Breast epithelium (tissue), 4 donors: ENCODE measurements around the gene LY86. TPM values are rescaled to one million over a fixed set of nuclear protein-coding genes. Genes with fewer than 3 reads are reported as not detected.

Experiments
- DNase-seq, 2 donors: peaks; one replicate each; pipeline ENCODE4 v3.0.0-alpha.2; 2019; ENCODE audit warnings: low spot score in 2 of 2
- H3K27ac ChIP-seq, 2 donors: fragments of 200-600 bp; sonication (generic) in 1 of 2; one replicate each; pipeline ENCODE4 v1.5.1; 2016 to 2019; ENCODE audit warnings: mild to moderate bottlenecking in 1 of 2
- H3K27me3 ChIP-seq, 2 donors: fragments of 200-600 bp; sonication (generic) in 1 of 2; one replicate each; pipeline versions ENCODE4 v1.5.1 to v1.6.0; 2017 to 2019; ENCODE audit warnings: control low read depth in 1 of 2, mild to moderate bottlenecking in 1 of 2
- H3K36me3 ChIP-seq: fragments of 200-600 bp; one replicate; pipeline ENCODE4 v1.5.1; 2019
- H3K4me1 ChIP-seq, 2 donors: fragments of 200-600 bp; sonication (generic); one replicate each; pipeline ENCODE4 v1.5.1; 2016 to 2019; ENCODE audit warnings: control low read depth in 1 of 2
- H3K4me3 ChIP-seq, 3 donors: fragments of 200-600 bp; sonication (generic); 1 replicate in 2 of 3; 2 replicates in 1 of 3; pipeline ENCODE4 v1.5.1; 2016 to 2019; ENCODE audit warnings: mild to moderate bottlenecking in 3 of 3, moderate library complexity in 2 of 3
- H3K9me3 ChIP-seq, 2 donors: fragments of 200-600 bp; sonication (generic) in 1 of 2; one replicate each; pipeline ENCODE4 v1.5.1; 2016 to 2019; ENCODE audit warnings: control low read depth in 1 of 2
- POLR2A ChIP-seq: fragments of 450-650 bp; IDR thresholded peaks from one replicate; pipeline ENCODE4 v1.6.1; 2016; ENCODE audit warnings: antibody characterized with exemption, mild to moderate bottlenecking, moderate library complexity
- POLR2AphosphoS5 ChIP-seq, 3 donors: sonication (generic); formaldehyde crosslinking; IDR thresholded peaks; one replicate each; pipeline ENCODE4 v1.6.1; 2017; ENCODE audit warnings: antibody characterized with exemption in 3 of 3
- intact Hi-C: fragments of 100-400 bp; cut with DNase I; formaldehyde crosslinking; loops from one replicate; pipeline ENCODE4 v1.15.1; 2023; ENCODE audit warnings: low total_unique reads
- total RNA-seq, 3 donors: library from RNA; depleted of rRNA; stranded (reverse); fragments of >200 nt; gene quantifications; one replicate each; pipeline ENCODE4 v1.1.0, GENCODE V29; 2016
- TF ChIP-seq, protein P1 (sequence below), 3 donors: fragments of 450-650 bp; IDR thresholded peaks; one replicate each; pipeline ENCODE4 v1.5.1; 2016 to 2017; ENCODE audit warnings: antibody characterized with exemption in 3 of 3, mild to moderate bottlenecking in 3 of 3, moderate library complexity in 3 of 3

The LY86 gene
- total RNA-seq, 3 donors from 2014 or later, result 3.3 to 8.3 (median 3.4) TPM

DNA sequence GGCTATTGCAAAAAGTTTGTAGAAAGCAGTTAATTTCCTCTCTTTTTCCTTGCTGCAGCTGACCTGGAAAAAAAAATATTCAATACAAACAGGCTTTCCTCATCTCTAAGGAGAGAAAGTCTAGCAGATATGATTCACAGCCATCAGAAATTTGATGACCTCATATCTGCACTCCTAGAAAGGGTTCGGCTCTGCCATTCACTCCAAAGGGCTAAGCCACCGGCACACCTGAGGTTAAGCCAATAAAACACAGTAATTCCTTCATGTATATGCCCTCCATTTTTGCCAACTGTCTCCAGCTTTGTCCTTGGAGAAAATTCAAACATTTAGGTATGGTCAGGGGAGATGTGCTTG lies 18.7 kb upstream of the LY86 start:
- Histone ChIP-seq H3K4me3 (no peak overlapping the region), H3K27ac (no peak overlapping the region), H3K27me3 (no peaks in the 10 kb centered on the region), H3K36me3 (no peaks in the 10 kb centered on the region), H3K9me3 (no peaks in the 10 kb centered on the region), H3K4me1 (no peaks in the 10 kb centered on the region)
- intact Hi-C loops, result loop anchor here (5.0 kb wide), 1 partner anchor 612 kb away; no protein-coding TSS in a partner anchor
- DNase-seq, result no peak
- TF ChIP-seq POLR2A (no peak), POLR2AphosphoS5 (IDR thresholded peaks at IDR 0.05) (no peak)
- TF ChIP-seq, protein P1, sequence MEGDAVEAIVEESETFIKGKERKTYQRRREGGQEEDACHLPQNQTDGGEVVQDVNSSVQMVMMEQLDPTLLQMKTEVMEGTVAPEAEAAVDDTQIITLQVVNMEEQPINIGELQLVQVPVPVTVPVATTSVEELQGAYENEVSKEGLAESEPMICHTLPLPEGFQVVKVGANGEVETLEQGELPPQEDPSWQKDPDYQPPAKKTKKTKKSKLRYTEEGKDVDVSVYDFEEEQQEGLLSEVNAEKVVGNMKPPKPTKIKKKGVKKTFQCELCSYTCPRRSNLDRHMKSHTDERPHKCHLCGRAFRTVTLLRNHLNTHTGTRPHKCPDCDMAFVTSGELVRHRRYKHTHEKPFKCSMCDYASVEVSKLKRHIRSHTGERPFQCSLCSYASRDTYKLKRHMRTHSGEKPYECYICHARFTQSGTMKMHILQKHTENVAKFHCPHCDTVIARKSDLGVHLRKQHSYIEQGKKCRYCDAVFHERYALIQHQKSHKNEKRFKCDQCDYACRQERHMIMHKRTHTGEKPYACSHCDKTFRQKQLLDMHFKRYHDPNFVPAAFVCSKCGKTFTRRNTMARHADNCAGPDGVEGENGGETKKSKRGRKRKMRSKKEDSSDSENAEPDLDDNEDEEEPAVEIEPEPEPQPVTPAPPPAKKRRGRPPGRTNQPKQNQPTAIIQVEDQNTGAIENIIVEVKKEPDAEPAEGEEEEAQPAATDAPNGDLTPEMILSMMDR (IDR thresholded peaks at IDR 0.05), result no peak

DNA sequence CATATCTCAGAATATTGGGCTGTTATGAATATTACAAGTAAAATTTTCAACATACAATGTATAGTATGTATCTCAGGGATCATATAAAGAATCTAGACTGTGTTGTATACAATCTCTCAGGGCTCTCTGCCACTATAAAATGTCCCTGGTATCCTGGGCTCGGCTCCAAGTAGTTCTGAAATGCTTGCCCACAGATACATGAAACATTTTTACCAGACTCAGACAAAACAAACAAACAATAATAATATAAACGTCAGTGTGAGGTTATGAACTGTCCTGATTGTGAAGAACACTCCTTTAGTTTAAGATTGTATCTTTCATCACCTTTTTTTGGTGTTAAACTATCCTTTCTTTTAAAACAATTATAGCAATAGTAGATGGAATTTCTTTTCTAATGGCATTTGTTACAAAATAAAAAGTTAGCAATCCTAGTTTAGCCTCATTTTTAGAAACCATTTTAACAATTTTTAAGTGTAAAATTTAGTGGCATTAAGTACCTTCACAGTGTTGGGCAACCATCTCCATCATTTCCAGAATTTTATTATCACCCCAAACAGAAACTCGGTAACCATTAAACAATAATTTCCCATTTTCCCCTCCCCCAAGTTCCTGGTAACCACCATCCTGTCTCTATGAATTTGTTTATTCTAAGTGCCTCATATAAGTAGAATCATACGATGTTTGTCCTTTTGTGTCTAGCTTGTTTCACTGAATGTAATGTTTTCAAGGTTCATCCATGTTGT lies 17.4 kb upstream of the LY86 start:
- H3K36me3 ChIP-seq, result no peaks in the 10 kb centered on the region
- H3K4me1 ChIP-seq, result no peaks in the 10 kb centered on the region
- no peak overlapping the region for H3K4me3 ChIP-seq
- intact Hi-C loops, result no loop called here
- DNase-seq, result no peak
- H3K27me3 ChIP-seq, result no peaks in the 10 kb centered on the region
- TF ChIP-seq POLR2AphosphoS5 (IDR thresholded peaks at IDR 0.05) (no peak), POLR2A (no peak)
- TF ChIP-seq, protein P1 (IDR thresholded peaks at IDR 0.05), result no peak
- H3K9me3 ChIP-seq, result no peaks in the 10 kb centered on the region
- H3K27ac ChIP-seq, result no peak overlapping the region

DNA sequence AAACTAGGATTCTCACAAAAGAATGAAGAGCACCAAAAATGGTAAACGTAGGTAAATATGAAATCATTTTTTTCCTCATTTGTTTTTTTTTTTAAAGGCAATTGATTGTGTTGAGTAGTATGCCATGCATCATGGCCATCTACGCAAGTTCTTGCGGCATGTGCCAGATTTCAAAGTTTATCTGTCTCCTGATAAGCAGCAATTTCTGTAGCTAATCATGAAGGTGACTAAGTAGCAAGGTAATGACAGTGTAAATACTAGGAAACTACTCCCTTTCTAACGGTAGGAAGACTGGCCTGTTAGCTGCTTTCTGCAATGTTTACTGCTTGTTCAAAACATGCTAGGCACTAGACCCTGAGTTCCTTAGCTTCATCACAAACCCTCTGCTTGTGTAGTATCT lies 13.4 kb upstream of the LY86 start:
- H3K27me3 ChIP-seq, result no peaks in the 10 kb centered on the region
- H3K9me3 ChIP-seq, result no peaks in the 10 kb centered on the region
- TF ChIP-seq, protein P1 (IDR thresholded peaks at IDR 0.05), result no peak
- TF ChIP-seq POLR2A (no peak), POLR2AphosphoS5 (IDR thresholded peaks at IDR 0.05) (no peak)
- H3K4me3 ChIP-seq, result no peak overlapping the region
- no peak overlapping the region for H3K27ac ChIP-seq
- no peak for DNase-seq
- intact Hi-C loops, result no loop called here
- H3K4me1 ChIP-seq, result no peaks in the 10 kb centered on the region
- no peaks in the 10 kb centered on the region for H3K36me3 ChIP-seq

DNA sequence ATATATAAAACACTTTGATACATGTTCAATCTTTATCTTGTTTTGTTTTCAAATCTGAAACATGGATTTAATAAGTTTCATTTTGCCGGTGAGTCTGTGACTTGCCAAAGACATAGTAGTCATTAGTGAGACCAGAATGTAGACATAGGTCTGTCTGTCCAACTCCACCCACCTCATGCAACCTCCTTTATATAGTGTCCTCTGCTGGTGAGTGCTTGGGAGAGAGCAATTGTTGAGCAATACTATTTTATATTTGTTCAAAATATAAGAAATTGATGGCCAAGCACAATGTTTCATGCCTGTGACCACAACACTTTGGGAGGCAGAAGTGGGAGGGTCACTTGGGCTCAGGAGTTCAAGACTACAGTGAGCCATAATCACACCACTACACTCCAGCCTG lies 10.8 kb upstream of the LY86 start:
- Histone ChIP-seq H3K27me3 (no peaks in the 10 kb centered on the region), H3K27ac (no peak overlapping the region), H3K9me3 (no peaks in the 10 kb centered on the region), H3K4me3 (no peak overlapping the region), H3K36me3 (no peaks in the 10 kb centered on the region), H3K4me1 (no peaks in the 10 kb centered on the region)
- TF ChIP-seq, protein P1 (IDR thresholded peaks at IDR 0.05), result no peak
- no peak for TF ChIP-seq POLR2AphosphoS5 (IDR thresholded peaks at IDR 0.05)
- TF ChIP-seq POLR2A, result no peak
- intact Hi-C loops, result no loop called here
- no peak for DNase-seq

DNA sequence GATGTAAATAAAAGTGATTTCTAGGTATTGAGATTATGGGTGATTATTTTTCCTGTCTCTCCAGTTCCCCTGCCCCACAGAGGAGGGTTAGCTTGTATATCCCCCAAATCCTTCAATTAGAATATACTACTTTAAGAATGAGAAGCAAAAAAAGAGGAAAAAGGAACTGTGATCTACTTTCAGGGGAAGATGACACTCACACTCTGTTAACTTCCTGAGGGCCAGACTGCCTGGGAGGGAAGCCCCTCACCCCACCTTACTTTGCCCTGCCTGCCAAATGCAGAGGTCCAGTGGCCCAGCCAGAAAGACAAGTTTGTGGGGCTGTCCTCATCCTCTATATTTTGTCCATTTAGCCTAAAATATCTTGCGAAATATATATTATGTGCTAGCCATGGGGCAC lies 9.2 kb upstream of the LY86 start:
- DNase-seq, result no peak
- TF ChIP-seq POLR2A, result no peak
- no peak for TF ChIP-seq POLR2AphosphoS5 (IDR thresholded peaks at IDR 0.05)
- TF ChIP-seq, protein P1 (IDR thresholded peaks at IDR 0.05), result no peak
- Histone ChIP-seq H3K4me3 (no peak overlapping the region), H3K27me3 (no peaks in the 10 kb centered on the region), H3K4me1 (no peaks in the 10 kb centered on the region), H3K36me3 (no peaks in the 10 kb centered on the region), H3K9me3 (no peaks in the 10 kb centered on the region), H3K27ac (no peak overlapping the region)
- intact Hi-C loops, result no loop called here
